HCT116 (cell line): ENCODE data around the gene NXPH2.

Experiments used
- CBX3 ChIP-seq: IDR thresholded peaks from 2 replicates; pipeline ENCODE4 v1.6.1; 2012; ENCODE audit warnings: low read depth
- CEBPB ChIP-seq: IDR thresholded peaks from 2 replicates; pipeline ENCODE4 v1.6.1; 2012; ENCODE audit warnings: low read depth
- CTCF ChIP-seq, 3 experiments: fragments of 200-600 bp in 1 of 3; sonication (generic) in 1 of 3; IDR thresholded peaks in 2 of 3; conservative IDR thresholded peaks in 1 of 3; 2 replicates each; pipeline ENCODE4 v1.5.1; 2012 to 2017; ENCODE audit warnings: low read depth in 2 of 3, low read length in 2 of 3, antibody characterized with exemption in 1 of 3, borderline replicate concordance in 1 of 3, control low read depth in 1 of 3, mild to moderate bottlenecking in 1 of 3, mixed read lengths in 1 of 3, mixed run types in 1 of 3, moderate library complexity in 1 of 3; ENCODE audit not compliant: insufficient read depth in 1 of 3
- EGR1 ChIP-seq: IDR thresholded peaks from 2 replicates; pipeline ENCODE4 v1.6.1; 2012; ENCODE audit warnings: low read depth
- ELF1 ChIP-seq: IDR thresholded peaks from 2 replicates; pipeline ENCODE4 v1.6.1; 2012; ENCODE audit warnings: low read depth, borderline replicate concordance
- EZH2 ChIP-seq: fragments of 200-600 bp; sonication (generic); IDR thresholded peaks from 2 replicates; pipeline ENCODE4 v1.6.1; 2017; ENCODE audit warnings: antibody characterized with exemption, mixed run types
- POLR2A ChIP-seq: IDR thresholded peaks from 2 replicates; pipeline ENCODE4 v1.7.0; 2011; ENCODE audit warnings: borderline replicate concordance; ENCODE audit not compliant: insufficient read depth, insufficient read length; ENCODE audit errors: extremely low read depth
- POLR2AphosphoS5 ChIP-seq: IDR thresholded peaks from 2 replicates; pipeline ENCODE4 v1.6.1; 2011; ENCODE audit warnings: mild to moderate bottlenecking, low read depth, low read length, moderate library complexity
- RAD21 ChIP-seq: IDR thresholded peaks from 2 replicates; pipeline ENCODE4 v1.6.1; 2012; ENCODE audit warnings: low read depth, mild to moderate bottlenecking
- SIN3A ChIP-seq: IDR thresholded peaks from 2 replicates; pipeline ENCODE4 v1.6.1; 2012; ENCODE audit warnings: low read depth
- SRF ChIP-seq: IDR thresholded peaks from 2 replicates; pipeline ENCODE4 v1.6.1; 2012; ENCODE audit warnings: low read depth
- YY1 ChIP-seq: IDR thresholded peaks from 2 replicates; pipeline ENCODE4 v1.6.1; 2011; ENCODE audit warnings: low read length, low read depth, moderate library complexity, mild to moderate bottlenecking; ENCODE audit not compliant: insufficient replicate concordance; ENCODE audit errors: extremely low read depth
- TF ChIP-seq, protein P1 (sequence below): IDR thresholded peaks from 2 replicates; pipeline ENCODE4 v1.6.1; 2012

DNA sequence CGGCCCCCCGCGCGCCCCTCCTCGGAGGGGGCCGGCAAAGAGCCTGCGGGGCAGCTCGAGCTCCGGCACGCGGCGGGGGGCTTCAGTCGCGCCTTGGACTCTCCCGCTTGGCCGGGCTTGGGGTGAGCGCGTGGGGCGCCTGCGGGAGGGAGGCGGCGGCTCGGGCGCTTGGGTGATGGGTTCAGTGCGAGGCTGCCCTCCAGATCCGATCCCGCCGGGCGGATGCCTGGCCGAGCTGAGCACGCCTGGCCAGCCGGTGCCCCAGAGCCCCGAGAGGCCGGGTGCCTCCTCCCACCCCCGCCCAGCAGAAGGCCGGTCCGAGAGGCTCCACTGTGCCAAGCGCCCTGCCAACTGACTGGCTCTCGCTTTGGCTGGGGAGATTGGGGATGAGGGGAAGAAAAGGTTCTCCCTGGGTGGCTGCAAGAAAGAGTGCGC, 273 bp upstream of the NXPH2 start:
- TF ChIP-seq RAD21 = no peak
- no peak for TF ChIP-seq CTCF (IDR thresholded peaks at IDR 0.05 in 2 of 3, conservative IDR thresholded peaks at IDR 0.05 in 1 of 3; ENCODE audit: borderline replicate concordance in 1 of 3, insufficient read depth in 1 of 3, low read depth in 2 of 3, low read length in 2 of 3)
- no peak for TF ChIP-seq POLR2A
- TF ChIP-seq SRF = no peak
- TF ChIP-seq SIN3A = no peak
- TF ChIP-seq, protein P1, sequence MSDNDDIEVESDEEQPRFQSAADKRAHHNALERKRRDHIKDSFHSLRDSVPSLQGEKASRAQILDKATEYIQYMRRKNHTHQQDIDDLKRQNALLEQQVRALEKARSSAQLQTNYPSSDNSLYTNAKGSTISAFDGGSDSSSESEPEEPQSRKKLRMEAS = no peak
- no peak for TF ChIP-seq POLR2AphosphoS5
- no peak for TF ChIP-seq CEBPB
- TF ChIP-seq EZH2 = no peak
- no peak for TF ChIP-seq CBX3
- no peak for TF ChIP-seq EGR1
- TF ChIP-seq ELF1 = no peak
- TF ChIP-seq YY1 = no peak
